D721Med (cell line): ENCODE results near the gene FCRL5.

Experiments used
- DNase-seq: peaks from one replicate; pipeline ENCODE4 v3.0.0; 2011; ENCODE audit warnings: low spot score; ENCODE audit not compliant: insufficient read length
- FAIRE-seq: peaks from 2 replicates; lab custom pipeline; 2011; peaks lifted over from hg19 to GRCh38; lab: Jason Lieb, UNC
- TF ChIP-seq, protein P1 (sequence below): IDR thresholded peaks from 2 replicates; pipeline ENCODE4 v1.5.1; 2012; ENCODE audit warnings: mild to moderate bottlenecking, control low read depth; ENCODE audit not compliant: insufficient read depth; ENCODE audit errors: missing control alignments

The FCRL5 gene

DNA sequence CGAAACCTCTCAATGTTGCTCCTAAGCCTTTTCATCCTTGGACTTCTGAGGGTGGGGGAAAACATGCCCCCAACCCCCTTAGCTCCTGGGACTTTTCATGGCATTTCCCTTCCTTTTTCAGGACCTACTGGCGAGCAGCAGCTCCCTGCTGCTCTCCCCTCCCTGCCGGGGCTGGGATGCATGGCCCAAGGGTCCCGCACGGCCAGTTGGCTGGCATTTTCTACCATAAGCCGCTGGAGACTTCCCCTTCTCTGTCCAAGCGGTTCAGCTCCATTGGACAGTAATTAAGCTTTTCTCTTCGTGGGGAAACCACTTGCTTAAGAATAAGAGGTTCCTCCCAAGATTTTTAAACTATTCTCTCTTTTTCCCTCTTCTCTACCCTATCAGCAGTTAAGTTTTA, 52.8 kb downstream of the FCRL5 start:
- DNase-seq, result no peak
- FAIRE-seq, result no peak
- TF ChIP-seq, protein P1, sequence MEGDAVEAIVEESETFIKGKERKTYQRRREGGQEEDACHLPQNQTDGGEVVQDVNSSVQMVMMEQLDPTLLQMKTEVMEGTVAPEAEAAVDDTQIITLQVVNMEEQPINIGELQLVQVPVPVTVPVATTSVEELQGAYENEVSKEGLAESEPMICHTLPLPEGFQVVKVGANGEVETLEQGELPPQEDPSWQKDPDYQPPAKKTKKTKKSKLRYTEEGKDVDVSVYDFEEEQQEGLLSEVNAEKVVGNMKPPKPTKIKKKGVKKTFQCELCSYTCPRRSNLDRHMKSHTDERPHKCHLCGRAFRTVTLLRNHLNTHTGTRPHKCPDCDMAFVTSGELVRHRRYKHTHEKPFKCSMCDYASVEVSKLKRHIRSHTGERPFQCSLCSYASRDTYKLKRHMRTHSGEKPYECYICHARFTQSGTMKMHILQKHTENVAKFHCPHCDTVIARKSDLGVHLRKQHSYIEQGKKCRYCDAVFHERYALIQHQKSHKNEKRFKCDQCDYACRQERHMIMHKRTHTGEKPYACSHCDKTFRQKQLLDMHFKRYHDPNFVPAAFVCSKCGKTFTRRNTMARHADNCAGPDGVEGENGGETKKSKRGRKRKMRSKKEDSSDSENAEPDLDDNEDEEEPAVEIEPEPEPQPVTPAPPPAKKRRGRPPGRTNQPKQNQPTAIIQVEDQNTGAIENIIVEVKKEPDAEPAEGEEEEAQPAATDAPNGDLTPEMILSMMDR, result no peak

DNA sequence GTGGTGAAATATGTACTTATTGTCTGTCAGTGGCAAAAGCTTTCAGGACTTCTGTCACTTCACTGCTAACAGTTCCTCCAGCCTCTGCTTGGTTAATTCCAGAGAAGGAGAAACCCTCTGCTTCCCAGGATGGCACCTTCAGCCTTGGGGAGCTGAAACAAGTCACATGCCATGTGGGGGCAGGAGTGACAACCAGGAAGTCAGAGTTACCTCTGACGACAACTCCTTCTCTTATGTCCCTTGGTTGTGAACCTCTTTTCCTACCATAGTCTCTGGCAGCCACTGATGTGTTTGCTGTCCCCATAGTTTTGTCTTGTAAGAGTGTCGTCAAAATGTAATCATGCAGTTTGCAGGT, 53.6 kb downstream of the FCRL5 start:
- no peak for FAIRE-seq
- TF ChIP-seq, protein P1, result no peak
- no peak for DNase-seq

DNA sequence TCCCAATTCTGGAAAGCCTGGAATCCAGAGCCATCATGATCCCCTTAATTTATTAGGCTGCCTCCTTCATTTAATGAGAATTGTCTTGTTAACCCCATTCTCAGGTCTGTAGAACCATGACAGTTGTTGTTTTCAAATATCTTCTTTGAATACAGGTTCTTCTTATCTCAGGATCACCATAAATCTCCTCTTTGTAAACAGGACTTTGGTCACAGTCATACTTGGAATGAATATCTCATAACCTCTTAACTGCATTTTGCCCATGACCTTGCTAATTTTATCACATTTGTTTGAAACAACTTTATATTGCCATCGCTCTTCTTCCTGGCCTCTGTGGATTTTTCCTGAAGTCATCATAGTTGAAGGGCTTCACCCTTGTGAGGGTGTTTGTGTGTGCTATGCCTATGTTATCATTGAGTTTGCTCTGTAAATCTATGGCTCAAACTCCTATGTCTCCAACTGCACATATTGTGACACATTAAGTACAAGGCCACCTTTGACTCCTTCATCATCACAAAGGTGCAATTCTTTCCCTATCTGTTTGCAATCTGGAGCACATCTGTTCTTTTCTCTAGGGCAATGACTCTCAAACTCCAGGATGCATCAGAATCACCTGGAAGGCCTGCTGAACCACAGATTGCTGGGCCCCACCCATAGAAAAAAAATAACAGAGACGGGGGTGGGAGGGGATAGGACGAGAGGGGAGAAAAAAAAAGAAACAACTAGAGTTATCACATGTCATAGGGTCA, 54.2 kb downstream of the FCRL5 start:
- no peak for FAIRE-seq
- DNase-seq, result no peak
- TF ChIP-seq, protein P1, result no peak

DNA sequence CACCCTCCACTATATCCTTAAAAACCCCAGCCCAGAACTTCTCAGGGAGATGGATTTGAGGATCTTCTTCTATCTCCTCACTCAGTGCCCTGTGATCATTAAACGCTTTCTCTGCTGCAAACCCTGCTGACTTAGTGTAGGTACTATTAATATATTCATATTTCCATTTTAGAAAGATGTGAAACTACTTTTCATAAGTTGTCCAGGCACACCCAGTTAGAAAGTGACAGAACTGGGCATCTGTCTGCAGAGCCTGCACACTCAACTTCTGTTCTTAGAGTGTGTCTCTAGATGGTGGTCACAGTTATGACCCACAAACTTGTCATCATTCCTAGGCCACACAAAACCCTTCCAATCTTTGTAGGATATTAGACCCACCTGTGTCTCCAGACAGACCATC, 55.0 kb downstream of the FCRL5 start:
- DNase-seq (no peak), FAIRE-seq (no peak)
- TF ChIP-seq, protein P1, result no peak

DNA sequence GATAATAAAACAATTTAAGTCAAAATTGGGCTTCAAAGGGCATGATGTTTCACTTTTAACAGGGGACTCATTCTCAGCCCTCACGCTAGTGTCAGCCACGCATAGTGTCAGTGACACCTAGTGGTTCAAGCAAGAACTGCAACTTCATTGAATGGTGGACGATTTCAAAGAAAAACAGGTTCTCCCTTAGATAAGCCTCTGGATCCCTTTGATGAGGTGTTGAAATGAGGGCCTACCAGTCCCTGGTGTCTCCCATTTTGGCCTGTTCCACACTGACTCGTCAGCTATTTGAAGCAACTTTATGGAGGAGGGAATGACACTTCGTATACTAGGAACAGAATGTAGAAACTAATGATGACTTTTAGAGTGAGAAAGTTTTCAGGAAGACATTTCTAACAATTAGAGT, 56.2 kb downstream of the FCRL5 start:
- TF ChIP-seq, protein P1, result peak; percentile 85
- no peak for DNase-seq
- FAIRE-seq, result peak; percentile 98

DNA sequence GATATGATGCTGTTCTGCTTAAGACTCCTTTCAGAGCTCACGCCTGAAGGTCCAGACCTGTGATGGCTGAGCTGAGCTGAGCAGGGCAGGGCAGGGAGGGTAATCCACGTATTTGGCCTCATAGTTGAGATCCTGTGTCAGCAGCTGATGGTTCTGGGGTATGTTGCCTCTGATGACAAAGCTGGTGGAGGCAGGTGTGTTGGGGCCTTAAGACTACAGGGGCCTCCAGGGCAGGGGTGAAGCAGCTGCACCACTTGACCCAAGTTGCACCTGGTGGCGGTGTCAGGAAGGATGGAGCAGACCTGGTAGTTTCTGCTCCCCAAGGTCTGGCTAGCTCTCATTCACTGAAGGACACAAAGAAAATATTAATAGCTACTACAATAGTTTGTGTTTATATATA, 57.0 kb downstream of the FCRL5 start:
- DNase-seq (no peak), FAIRE-seq (no peak)
- TF ChIP-seq, protein P1, result no peak

DNA sequence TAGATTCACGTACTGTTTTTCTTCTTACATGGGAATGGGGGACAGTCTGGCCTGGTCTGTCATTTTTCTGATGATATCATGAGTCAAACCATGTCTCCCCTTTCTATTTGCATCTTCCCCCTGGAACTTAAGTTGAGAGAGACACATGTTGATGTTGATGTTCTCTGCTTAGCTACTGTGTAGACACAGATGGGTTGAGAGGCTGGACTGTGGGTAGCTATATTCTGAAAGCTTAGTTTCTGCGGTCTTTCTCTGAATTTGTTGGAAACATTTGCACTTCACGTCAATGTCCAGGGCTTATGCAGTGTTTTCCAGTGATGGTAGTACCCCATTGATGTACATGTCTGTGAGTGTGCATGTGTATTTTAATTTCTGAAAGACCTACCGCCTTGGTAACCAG, 58.2 kb downstream of the FCRL5 start:
- FAIRE-seq, result no peak
- TF ChIP-seq, protein P1, result no peak

More for the DNA sequence above, 58.2 kb downstream of the FCRL5 start:
- DNase-seq, result no peak
